DMS153 treated with DMSO at 0.1 percent for 48 hours (cell line): ENCODE results near the gene TRABD2B.

ENCODE experiments used
- DNase-seq: peaks from one replicate; lab custom pipeline; 2025; ENCODE audit not compliant: unreplicated experiment; lab: John Stamatoyannopoulos, UW

Gene TRABD2B

DNA sequence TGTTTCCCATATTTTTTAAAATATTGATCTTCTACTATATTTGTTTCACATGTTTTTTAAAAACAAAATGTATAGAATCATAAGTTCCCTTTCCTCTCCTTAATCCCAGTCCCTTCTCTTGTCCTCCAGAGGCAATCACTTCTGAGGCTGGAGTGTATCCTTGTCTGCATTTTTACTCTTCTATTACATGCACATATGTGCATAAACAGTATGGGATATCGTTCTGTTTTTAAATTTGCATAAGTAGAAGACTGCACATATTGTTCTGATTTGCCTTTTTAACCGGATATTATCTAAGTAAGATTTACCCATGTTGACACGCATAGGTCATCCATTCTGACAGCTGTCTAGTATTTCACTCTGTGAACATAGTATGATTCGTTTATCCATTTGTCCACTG is 142.0 kb downstream of the TRABD2B start:
- DNase-seq, result no peak

DNA sequence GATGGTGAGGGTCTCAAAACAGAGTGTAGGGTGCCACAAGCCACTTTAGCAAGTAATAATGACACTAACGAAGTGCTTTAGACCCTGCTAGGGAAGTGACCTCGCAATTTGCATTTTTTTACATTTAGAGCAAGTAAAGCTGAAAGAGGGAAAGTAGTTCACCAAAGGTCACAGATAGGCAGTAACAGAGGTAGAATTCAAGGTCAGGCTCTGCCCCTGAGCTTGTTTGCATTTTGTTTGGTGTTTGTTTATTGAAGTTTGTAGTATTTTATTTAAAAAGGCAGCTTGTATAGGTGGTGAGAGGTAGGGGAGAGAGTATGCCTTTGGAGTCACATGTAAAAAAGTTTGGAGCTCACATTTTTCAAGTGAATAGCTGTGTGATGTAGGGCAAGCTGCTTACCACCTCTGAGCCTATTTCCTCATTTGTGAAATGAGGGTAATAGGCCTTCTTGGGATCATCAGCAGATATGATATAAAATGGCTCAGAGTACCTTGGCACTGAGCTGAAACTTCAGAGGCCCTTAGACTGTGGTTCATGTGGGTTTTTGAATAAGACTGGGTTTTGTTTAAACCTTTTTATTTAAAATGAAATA is 142.5 kb downstream of the TRABD2B start:
- no peak for DNase-seq

DNA sequence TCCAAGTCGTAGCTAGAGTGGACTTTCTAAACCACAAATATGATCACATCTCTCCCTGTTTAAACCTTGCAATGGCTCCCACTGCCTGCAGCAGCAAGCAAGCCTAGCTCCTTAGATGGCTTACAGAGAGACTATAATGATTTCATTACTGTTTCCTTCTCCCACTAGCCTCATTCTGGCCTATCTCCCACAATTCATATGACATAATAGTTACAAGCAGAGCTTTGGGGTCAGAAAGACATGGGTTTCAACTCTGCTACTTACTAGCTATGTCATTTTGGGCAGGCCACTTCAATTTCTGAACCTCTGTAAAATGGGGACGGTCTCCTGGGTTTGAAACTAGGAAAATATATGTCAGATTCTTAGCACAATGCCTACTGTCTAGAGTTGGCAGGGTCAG is 143.3 kb downstream of the TRABD2B start:
- DNase-seq, result no peak

DNA sequence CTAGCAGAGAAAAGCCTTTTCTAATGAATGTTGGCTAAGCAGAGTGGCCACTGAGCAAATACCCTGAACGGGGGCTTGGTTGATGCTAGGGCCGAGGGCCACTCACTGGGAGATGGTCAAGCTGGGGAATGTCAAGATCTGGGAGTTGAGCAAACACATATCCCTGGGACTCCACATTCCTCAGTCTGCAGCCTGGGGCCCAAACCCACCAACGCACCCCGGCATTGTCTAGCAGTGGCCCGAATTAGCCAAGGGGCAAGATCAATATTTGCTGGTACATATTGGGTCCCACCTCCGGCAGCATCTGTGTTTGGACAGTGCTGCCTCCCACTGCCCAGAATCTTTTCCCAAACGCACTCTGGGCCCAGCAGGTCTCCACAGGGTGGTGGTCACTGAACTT is 144.1 kb downstream of the TRABD2B start:
- DNase-seq, result no peak

DNA sequence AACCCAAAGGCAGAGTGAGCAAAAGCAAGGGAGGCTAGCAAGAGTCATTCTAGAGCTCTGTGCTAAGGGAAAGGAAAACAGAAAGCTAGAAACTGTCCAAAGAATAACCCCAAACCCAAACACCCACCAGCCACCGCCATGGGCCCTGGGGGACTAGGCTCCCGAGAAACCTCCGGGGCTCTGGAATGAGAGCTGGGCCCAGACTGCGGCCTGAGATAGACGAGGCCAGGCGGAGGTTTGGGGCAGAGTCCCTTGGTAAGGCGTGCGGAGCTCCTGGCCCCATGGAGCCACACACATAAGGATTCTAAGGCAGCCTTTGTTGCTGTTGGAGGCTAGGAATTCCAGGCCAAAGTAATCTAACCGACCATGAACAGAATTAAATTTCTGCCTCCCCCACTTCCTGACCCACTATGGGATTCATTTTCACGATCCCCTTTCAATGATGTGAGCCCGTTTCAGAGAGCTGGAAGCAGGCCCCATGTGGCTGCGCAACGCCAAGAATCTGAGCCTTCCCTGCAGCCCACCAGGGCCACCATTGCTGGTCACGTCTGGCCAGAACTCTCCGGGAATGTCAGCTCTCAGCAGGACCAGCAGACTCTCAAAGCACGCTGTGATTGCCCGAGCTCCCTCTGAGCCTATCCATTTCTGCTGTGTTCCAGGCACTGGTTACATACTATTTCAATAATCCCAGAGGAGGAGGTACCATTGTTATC is 145.0 kb downstream of the TRABD2B start:
- DNase-seq, result no peak

DNA sequence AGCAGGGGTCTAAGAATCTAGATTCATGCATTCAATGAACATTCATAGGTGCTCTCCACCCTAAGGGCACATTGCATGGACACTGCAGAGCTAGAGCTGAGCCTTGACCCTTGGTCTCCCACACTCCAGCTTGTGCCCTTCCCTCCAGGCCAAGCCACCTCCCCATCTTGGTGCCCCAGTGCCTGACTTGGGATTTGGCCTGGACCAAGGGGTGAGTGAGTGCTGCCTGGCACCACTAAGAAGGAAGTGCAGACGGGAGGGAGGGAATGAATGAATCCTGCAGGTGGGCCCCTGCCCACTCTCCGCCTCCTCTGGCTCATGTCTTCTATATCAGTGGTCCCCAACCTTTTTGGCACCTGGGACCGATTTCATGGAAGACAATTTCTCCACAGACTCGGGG is 146.7 kb downstream of the TRABD2B start:
- DNase-seq, result no peak

DNA sequence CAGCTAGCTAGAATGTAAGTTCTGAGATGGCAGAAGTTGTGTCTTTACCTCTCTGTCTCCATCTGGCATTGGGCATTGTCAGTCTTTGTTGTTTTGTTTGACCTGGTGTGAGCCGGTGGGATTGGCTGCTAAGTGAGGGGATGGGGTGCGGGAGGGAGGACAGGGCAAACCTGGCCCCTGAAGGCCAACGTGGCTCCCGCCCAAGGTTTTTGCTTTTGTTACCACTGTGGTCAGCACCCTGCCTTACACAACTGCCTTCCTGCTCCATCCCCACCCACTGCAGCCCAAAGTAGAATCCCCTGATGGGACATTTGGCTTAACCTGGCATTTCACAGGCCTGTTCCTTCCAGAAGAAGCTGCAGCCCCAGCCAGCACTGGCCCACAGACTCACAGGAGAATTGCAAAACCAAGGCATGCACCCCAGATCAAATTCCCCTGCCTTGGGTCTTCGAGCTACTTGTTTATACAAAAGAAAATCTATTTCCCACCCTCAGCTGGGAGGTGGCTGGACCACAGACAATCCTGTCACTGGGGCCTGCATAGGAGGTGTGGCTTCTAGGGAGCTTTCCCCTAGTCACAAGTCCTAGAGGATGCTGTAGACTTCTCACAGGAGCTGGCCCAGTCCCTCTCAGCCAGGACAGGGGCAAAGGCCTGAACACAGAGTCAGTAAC is 147.5 kb downstream of the TRABD2B start:
- DNase-seq, result no peak

DNA sequence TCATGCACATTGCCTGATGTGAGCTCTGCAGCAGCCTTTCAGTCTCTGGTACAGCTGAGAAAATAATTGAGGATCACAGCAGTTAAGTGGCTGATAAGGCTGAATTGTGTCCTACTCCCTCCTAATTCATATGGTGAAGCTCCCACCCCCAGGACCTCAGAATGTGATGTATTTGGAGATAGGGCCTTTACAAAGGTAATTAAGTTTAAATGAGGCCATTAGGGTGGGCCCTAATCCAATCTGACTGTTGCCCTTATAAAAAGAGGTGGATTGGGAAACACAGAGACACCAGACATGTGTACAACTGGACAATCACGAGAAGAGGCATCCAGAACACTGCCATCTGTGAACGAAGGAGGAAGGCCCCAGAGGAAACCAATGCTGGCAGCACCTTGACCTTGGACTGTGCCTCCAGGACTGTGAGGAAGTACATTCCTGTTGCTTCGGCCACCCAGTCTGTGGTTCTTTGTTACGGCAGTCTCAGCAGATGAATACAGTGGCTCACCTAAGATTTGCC is 148.1 kb downstream of the TRABD2B start:
- no peak for DNase-seq

DNA sequence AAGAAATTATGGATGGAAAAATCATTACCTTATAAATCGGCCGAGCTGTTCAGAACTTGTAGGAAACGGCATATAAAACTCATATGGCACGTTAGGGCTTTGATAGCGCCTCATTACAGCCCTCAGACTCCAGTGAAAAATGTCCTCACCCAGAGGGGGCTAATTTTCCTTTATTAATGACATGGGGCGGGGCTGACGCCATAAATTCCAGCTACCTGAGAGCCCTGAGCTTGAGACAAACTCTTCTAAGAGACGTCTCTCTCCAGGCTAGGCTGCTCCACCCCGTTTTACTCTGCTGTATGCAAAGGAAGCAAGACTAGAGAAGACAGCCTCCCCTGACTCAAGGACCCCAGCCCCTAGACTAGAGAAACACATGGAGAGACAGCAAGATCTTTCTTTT is 149.4 kb downstream of the TRABD2B start:
- no peak for DNase-seq

DNA sequence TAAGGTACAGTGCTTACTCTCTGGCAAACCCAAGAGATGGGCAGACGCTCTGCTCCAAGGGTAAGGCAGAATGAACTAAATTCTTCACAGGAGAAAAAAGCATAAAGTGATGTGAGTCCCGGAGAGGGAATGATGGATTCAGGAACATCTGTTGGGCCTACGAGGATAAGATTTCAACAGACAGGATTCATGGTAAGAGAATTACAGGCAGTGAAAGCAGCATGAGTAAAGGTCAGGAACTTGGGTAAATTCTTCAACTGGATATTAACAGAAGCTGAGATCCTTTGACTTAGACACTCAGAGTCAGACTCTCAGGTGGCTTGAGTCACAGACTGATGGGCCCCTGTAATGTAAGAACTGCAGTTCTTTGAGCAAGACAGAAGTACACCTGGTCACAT is 152.6 kb downstream of the TRABD2B start:
- no peak for DNase-seq

DNA sequence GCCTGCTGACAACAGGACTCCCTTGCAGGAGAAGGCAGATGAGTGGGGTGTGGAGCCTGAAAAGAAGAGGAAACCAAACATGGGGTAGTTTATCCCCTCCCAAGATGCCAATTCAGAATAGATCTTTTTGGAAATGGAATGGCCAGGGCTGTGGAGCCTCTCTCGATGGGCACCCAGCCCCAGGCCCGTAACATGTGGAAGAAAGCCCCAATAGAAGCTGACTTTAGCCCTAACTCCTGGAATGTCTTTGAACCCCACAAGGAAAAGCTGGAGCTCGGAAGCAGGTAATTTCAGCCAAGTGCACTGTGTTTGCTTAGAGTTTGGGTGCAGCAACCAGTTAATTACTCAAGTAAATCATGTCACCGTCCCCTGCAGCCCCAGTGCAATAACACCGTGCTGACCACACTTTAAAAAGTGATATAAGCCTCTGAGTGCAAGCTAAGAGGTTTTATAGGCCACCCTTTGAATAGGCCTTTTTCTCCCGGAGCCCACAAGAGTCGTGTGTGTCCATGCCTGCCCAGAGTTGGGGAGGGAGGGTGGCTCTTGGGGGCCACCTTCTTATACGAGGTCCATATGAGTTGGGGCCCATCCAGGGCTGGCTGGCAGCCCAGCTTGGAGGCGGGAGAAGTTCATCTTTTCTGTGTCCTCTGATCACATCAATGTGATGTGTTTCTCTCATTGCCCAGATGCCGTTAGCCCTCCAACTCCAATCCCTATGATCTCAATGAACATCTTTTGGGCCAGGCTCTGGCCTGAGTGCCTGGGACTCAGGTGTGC is 153.2 kb downstream of the TRABD2B start:
- DNase-seq, result no peak

DNA sequence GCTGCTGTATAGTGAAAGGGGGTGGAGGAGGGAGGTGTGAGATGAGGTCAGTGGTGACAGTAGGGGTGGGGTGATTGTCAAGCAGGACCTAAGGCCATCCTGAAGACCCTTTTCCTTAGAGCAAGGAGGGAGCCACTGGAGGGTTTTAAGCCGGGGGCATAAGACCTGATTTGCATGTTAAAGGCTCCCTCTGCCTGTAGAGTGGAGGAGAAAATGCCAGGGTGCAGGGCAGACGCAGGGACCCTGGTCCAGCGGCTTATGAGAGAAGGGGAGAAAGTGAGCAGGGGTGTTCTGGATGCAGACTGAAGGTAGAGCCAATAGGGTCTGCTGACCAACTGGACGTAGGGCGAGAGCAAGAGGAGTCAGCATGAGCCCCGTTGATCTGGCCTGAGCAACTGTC is 154.1 kb downstream of the TRABD2B start:
- DNase-seq, result no peak

DNA sequence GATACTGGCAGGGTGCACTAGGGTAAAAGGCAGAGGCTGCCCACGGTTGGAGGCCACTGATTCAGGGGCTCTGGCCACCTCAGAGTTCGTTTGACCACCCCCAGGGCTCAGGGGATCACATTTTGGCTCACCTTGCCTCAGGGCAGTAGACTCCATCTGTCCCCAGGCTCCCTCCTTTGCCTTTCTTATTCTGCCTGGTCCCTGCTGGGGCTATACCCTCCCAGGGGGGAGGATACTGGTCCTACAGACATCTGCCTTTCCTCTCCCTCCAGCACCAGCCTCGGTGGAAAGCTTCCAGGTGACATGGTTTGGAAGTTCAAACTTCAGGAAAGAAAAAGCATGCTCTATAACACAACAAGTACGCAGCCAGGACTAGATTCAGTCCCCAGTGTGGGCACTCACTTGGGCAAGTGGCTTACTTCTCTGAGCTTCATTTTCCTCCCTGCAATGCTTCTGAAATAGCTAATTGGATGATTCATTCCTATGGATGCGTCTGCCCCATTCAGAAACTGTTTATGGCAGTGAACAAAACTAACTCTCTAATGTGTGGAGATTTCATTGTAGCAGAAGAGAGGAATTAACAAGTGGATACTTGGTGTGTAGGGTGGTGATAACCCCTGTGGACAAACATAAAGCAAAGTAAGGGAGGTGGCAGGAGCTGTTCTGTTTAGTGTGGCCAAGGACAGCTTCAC is 154.8 kb downstream of the TRABD2B start:
- DNase-seq, result no peak

DNA sequence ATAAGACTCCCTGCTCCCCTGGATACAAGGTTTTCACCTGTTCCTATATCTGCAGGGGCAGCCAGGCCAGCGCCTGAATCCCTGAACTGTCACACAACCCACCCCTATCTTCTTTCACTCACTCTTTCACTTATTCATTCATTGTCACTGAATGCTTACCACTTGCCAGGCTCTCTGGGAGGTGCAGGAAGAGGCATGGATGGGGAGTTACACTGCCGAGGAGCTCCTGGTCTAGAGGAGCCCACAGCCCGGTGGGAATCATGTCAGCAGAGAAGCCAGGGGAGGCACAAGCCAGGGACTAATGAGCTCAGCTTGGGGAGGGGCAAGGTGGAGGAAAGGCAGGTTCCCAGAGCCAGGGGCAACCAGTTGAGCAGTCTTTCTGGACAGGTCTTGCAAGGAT is 155.8 kb downstream of the TRABD2B start:
- no peak for DNase-seq

DNA sequence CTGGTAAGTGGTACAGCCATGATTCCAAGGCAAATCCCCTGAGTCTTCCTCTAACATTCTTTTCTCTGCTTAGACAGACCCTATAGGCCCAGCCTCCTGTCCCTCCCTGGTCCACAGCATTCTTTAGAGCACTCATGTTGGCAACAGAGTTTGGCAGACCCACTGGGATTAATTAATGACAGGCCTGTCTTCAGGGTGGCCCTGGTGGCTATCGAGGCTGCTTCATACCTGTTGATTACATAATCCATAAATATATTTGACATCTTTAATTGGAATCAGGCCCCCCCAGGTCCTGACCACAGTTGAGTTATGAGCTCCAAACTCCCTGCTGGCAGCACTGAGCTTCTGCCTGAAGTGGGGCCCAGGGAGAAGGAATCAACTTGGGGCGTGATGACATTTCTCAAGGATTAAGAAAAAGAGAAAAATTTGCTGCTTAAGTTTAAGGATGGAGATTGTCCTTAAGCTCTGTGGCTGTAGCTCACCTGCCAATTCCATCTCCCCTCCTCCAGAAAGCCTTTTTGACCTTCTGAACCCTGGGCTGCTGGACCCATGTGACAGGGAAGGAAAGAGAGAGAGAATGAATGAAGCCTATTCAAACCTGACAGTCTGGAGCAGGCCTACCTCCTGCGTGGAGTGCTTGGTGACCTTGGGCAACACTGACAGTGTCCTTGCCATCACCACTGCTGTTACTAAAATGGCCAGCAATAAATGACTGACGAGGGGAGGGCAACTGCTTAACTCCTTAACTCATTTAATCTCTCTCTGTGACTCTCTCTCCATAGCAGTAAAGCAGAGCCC is 156.6 kb downstream of the TRABD2B start:
- DNase-seq, result no peak

DNA sequence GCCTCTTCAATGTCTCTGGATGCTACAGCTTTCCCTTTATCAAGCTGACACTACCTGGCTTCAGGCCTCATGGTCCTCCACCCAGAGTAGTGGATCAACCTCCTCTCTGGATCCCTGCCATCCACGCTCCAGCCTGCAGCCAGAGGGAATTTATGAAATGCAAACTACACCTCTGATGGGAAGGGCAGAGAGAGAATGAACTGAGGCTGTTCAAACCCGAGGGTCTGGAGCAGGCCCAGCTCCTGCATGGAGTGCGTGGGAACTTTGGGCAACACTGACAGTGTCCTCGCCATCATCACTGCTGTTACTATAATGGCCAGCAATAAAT is 157.8 kb downstream of the TRABD2B start:
- no peak for DNase-seq

DNA sequence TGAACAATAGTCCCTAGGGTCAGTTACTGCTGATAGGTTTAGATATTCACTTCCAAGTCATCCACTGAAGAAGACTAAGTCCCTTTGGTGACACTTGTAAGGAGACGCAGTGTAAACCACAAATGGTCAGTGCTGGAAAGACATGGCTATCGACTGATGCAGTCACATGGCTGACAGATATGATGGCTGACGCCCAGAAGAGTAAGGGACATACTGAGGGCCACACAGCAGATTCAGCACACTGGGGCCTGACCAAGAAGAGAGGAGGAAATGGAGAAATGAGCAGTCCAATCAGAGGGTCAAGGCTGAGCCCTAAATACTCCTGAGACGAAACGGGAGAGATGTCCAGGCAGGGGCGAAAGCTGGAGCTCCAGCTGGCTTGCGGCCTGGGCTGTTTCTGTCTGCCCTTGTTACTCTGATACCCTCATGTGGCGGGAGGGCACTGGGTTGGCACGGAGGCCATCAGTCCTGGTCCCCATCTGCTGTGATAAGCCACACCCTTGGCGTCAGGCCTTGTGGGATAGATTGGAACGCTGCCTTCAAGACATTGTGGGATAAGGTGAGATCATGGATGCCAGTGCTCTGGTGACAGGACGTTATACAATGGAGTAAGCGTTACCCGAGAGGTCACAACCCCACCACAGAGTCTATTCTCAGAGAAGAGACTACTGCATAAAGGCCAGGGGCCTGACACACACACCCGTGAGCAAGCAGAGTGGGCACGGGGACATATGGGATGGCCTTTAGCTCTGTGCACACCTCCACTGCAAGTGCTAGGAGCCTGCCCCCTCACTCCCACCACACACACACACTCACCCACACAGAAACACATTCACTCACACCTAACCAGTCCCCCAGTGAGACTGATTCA is 158.4 kb downstream of the TRABD2B start:
- DNase-seq, result no peak

DNA sequence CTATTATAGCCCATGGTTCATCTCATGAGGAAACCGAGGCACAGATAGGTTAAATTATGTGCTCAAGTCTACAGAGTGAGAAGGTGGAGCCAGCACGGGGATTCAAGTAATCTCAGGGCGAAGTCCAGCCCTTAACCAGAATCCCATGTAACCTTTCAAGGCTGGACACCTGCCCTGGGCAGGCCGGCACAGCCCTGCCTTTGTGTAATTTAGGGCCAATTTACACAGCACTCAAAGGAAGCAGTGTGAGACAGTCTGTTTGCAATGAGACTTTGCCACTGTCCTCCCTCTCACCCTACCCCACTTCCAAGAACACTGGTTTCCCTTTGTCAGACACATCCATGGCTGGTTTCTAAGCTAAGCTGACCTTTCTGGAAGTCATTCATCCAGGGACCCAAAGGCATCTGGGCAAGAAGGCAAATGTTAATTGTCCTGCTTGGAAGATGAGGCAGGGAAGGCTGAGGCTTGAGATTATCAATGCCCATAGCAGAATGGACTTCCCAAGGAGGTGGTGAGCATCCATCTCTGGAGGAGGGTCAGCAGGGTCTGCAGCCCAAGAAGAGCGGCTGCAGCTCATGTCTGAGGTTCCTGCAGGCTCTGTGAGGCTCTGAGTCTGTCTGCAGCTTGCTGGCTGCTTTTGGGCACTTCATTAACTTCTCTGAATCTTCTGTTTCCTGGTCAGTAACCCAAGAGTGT is 159.2 kb downstream of the TRABD2B start:
- DNase-seq, result no peak
